ENCODE measurements around the gene ROR2. TPM values are rescaled to one million over a fixed set of nuclear protein-coding genes. Genes with fewer than 3 reads are reported as not detected.
"Not testable (repeated sequence)": the region's sequence is repeated elsewhere in the genome, so short reads cannot be mapped to it uniquely, and the experiment has no call there.

Gene ROR2
- polyA plus RNA-seq, 3 donors, result 16.4 to 20.6 (median 20.5) TPM

GRCh38 chr9:91580136-91580535 lies 369.9 kb downstream of the ROR2 start:
- no peak for DNase-seq

DNA sequence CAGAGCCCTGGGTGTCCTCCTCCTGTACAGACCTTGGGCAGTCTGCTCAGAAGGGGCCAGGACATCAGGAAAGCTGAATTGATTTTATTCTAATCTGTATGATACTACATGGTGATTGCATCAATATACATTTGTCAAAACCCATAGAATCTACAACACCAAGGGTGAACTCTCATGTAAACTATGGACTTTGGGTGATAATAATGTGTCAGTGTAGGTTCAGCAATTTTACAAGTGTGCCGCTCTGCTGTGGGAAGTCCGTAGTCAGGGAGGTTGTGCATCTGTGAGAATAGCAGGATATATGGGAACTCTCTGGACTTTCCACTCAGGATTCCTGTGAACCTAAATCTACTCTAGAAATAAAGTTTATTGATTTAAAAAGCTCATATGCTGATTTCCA lies 371.1 kb downstream of the ROR2 start:
- no peak for DNase-seq

DNA sequence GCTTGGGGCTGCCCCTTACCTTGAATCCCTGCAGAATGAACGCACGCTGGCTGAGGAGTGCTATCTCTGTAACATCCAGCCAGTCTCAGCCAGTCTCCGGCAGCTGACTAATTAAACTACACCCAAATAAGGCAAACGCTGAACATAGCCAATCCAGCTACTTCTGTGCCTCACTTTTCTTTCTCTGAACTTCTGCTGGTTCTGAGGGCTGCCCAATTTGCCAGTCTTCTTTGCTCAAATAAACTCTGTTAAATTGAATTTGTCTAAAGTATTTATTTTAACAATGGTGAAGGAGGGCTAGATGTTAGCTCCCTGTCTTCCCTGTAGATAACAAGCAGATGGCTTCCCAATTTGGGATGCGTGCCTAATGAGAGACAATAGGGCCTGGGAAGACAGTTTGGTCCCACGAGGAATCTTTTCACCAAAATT lies 372.4 kb downstream of the ROR2 start:
- DNase-seq, result no peak

GRCh38 chr9:91572811-91573210 lies 377.2 kb downstream of the ROR2 start:
- no peak for DNase-seq

GRCh38 chr9:91572044-91572443 lies 378.0 kb downstream of the ROR2 start:
- no peak for DNase-seq

DNA sequence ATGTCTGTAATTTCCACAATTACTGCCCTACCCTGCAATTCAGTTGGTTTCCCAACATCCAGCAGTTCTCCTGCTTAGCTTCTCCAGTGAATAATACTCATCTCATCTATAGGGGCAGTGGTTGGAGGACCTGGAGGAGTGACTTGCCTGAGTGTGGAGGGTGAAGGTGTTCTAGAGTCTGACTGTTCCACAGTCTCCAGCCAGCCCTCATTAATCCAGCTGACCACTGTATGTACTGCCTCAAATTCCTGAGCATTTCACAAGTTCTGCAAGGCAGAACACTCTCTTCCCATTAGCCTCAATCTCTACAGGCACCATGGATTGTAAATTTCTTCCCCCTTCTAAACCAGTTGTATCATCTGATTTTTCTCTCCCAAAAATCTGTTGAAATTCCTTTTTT lies 379.0 kb downstream of the ROR2 start:
- no peak for DNase-seq

GRCh38 chr9:91567642-91568274 lies 382.3 kb downstream of the ROR2 start:
- no peak for DNase-seq

GRCh38 chr9:91564081-91564670 lies 385.9 kb downstream of the ROR2 start:
- DNase-seq, result no peak

GRCh38 chr9:91562416-91562815 lies 387.6 kb downstream of the ROR2 start:
- no peak for DNase-seq

GRCh38 chr9:91560301-91560700 lies 389.7 kb downstream of the ROR2 start:
- no peak for DNase-seq

GRCh38 chr9:91558879-91559278 lies 391.1 kb downstream of the ROR2 start:
- DNase-seq, result no peak

DNA sequence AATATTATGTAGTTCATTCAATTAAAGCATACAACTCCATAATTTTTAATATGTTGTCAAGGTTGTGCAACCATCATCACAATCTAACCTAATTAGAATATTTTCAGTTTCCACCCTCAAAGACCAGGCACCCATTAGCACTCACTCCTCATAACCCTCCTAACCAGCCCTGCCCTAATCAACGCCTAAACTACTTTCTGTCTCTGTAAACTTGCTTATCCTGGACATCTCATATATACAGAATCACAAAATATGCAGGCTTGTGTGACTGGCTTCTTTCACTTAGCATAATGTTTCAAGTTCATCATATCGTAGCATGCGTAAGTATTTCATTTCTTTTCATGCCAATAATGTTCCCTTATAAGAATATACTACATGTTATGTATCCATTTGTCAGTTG lies 391.6 kb downstream of the ROR2 start:
- DNase-seq, result no peak

DNA sequence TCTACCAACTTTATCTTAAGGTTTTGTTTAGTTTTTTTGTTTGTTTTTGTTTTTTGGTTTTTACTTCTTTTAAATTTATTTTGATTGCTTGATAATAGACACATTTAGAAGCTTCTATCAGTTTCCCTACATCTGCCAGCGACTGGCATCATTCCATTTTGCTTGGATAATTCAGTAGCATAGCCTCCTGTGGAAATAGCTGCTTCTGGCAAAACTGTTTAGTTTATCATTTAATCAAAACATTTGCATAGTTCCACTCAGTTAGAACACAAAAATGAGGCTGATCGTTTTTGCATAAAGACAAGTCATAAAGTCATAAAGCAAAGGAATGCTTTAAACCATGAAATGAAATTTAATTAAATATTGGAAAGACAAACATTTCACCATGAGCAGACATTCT lies 392.7 kb downstream of the ROR2 start:
- DNase-seq, result no peak

GRCh38 chr9:91555132-91555531 lies 394.9 kb downstream of the ROR2 start:
- DNase-seq, result no peak

- DNase-seq, result no peak
Measured at GRCh38 chr9:91549177-91549576, 400.9 kb downstream of the ROR2 start.

- DNase-seq, result no peak
Measured at GRCh38 chr9:91547081-91547480, 402.9 kb downstream of the ROR2 start.

DNA sequence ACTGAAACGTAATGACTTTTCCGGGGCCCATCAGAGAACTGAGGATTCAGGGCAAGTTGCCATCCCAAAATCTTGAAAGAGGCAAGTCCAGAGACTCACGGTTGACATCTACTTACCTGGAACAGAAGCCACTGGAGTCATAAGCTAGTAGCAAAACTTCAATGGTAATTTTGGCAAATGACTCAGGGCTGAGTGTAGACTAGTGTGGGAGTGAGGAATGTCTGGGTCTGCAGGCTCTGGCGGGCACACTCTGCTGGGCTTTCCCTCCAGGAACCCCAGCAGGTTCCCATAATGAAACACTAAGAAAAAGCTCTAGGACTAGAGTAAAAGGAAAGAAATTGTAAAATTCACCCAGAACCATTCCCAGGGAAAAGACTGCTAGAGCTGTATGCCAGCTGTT lies 403.5 kb downstream of the ROR2 start:
- DNase-seq, result no peak

- no peak for DNase-seq
Measured at GRCh38 chr9:91541734-91542133, 408.3 kb downstream of the ROR2 start.

DNA sequence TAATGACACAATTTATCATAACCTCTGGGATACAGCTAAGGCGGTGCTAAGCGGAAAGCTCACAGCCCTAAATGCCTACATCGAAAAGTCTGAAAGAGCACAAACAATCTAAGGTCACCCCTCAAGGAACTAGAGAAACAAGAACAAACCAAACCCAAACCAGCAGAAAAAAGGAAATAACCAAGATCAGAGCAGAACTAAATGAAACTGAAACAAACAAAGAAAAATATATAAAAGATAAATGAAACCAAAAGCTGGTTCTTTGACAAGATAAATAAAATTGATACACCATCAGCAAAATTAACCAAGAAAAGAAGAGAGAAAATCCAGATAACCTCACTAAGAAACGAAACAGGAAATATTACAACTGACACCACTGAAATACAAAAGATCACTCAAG lies 409.5 kb downstream of the ROR2 start:
- not testable (repeated sequence) for DNase-seq

GRCh38 chr9:91536211-91536691 lies 413.8 kb downstream of the ROR2 start:
- DNase-seq, result peak; percentile 38

GRCh38 chr9:91534374-91534773 lies 415.7 kb downstream of the ROR2 start:
- DNase-seq, result no peak

GRCh38 chr9:91533382-91533781 lies 416.6 kb downstream of the ROR2 start:
- DNase-seq, result no peak

GRCh38 chr9:91532325-91532724 lies 417.7 kb downstream of the ROR2 start:
- DNase-seq, result no peak

DNA sequence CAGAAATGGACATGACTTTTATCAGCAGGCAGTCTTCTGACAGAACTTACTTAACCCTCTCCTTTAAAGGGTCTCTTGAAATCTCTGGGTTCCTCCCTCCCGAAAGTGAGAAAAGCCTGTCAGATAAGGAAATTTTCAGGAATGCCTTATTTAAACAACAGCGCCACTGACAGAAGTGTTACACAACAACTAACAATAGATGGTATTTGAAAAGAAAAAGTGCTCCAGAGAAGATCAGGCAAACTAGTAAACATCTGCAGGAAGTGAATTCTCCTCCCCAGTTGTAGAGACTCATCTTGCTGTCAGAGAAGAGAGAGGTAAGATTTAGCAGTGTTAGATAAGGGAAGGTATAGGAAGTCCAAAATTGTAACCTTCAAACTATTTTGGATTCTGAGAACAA lies 419.2 kb downstream of the ROR2 start:
- DNase-seq, result no peak

All from renal pelvis (tissue), 4 donors.